OCI-LY7 (cell line): ENCODE results near the gene SYNJ1. TPM values are rescaled to one million over a fixed set of nuclear protein-coding genes. Genes with fewer than 3 reads are reported as not detected.
"Not testable (repeated sequence)": the region's sequence is repeated elsewhere in the genome, so short reads cannot be mapped to it uniquely, and the experiment has no call there.

Experiments
- BruUV-seq: library from RNA; stranded (reverse); fragments of 400-500 nt; replicated peaks from 2 replicates; lab custom pipeline; 2021; lab: Mats Ljungman, UMichigan
- CTCF ChIA-PET: fragments of 300-600 bp; sonication (Branson Sonifier 250); formaldehyde crosslinking; loops from one replicate; lab custom pipeline; 2022; ENCODE audit warnings: antibody characterized with exemption; ENCODE audit not compliant: unreplicated experiment; lab: Charles Lee
- POLR2A ChIA-PET: fragments of 300-600 bp; sonication (Branson Sonifier 250); formaldehyde crosslinking; loops from one replicate; lab custom pipeline; 2022; ENCODE audit warnings: antibody characterized with exemption; lab: Charles Lee
- DNase-seq: peaks from one replicate; pipeline ENCODE4 v3.0.0-alpha.2; 2015; ENCODE audit warnings: low spot score
- H2AFZ ChIP-seq: fragments of 200-600 bp; sonication (generic), shearing (Covaris generic); 2 replicates; pipeline ENCODE4 v1.6.1; 2014; ENCODE audit warnings: mild to moderate bottlenecking, antibody characterized with exemption, low read length, moderate library complexity
- H3K27ac ChIP-seq: fragments of 200-600 bp; sonication (generic); 2 replicates; pipeline ENCODE4 v1.5.1; 2014; ENCODE audit warnings: mixed run types, low read depth, mild to moderate bottlenecking, moderate library complexity, low read length, inconsistent platforms; ENCODE audit not compliant: poor library complexity, severe bottlenecking
- H3K36me3 ChIP-seq: fragments of 200-600 bp; sonication (generic); 2 replicates; pipeline ENCODE4 v1.6.1; 2014; ENCODE audit warnings: mild to moderate bottlenecking, antibody characterized with exemption, low read length, moderate library complexity, mixed read lengths; ENCODE audit not compliant: insufficient read depth
- H3K4me1 ChIP-seq: fragments of 200-600 bp; sonication (generic); 2 replicates; pipeline ENCODE4 v1.5.1; 2014; ENCODE audit warnings: mild to moderate bottlenecking, low read length; ENCODE audit not compliant: insufficient read depth, poor library complexity, severe bottlenecking
- H3K4me2 ChIP-seq: fragments of 200-600 bp; sonication (generic); 2 replicates; pipeline ENCODE4 v1.6.1; 2014; ENCODE audit warnings: mild to moderate bottlenecking, low read length
- H3K4me3 ChIP-seq: fragments of 200-600 bp; sonication (generic); 2 replicates; pipeline ENCODE4 v1.5.1; 2014; ENCODE audit warnings: mild to moderate bottlenecking, low read depth, low read length; ENCODE audit not compliant: poor library complexity, severe bottlenecking
- H3K79me2 ChIP-seq: fragments of 200-600 bp; sonication (generic); 2 replicates; pipeline ENCODE4 v1.6.1; 2016; ENCODE audit warnings: low read depth, mild to moderate bottlenecking, low read length, moderate library complexity, mixed read lengths; ENCODE audit not compliant: insufficient read depth
- H3K9me2 ChIP-seq: fragments of 200-600 bp; sonication (generic); 2 replicates; pipeline ENCODE4 v1.6.1; 2016; ENCODE audit warnings: mild to moderate bottlenecking, low read length, mixed read lengths; ENCODE audit not compliant: insufficient read depth
- H3K9me3 ChIP-seq: fragments of 200-600 bp; sonication (generic); 2 replicates; pipeline ENCODE4 v1.6.1; 2014; ENCODE audit warnings: mild to moderate bottlenecking, mixed run types, low read length, mixed read lengths
- H4K20me1 ChIP-seq: fragments of 200-600 bp; sonication (generic); 2 replicates; pipeline ENCODE4 v1.6.1; 2014; ENCODE audit warnings: mild to moderate bottlenecking, antibody characterized with exemption, low read length, moderate library complexity, mixed read lengths; ENCODE audit not compliant: insufficient read depth
- EZH2phosphoT487 ChIP-seq: fragments of 200-600 bp; sonication (generic); IDR thresholded peaks from 2 replicates; pipeline ENCODE4 v1.6.1; 2018; ENCODE audit warnings: low read depth, borderline replicate concordance, mild to moderate bottlenecking, mixed run types, antibody characterized with exemption, low read length, moderate library complexity, mixed read lengths
- intact Hi-C: fragments of 100-400 bp; cut with micrococcal nuclease; formaldehyde crosslinking; loops from one replicate; pipeline ENCODE4 v1.10.0; 2022; ENCODE audit not compliant: unreplicated experiment
- total RNA-seq, 2 experiments: library from RNA; depleted of rRNA in 1 of 2; stranded (reverse); fragments of >200 nt in 1 of 2; shearing (Covaris generic) in 1 of 2; gene quantifications; 2 replicates each; pipeline ENCODE4 v1.2.3, GENCODE V29; 2014 to 2022
- TF ChIP-seq, protein P1 (sequence below): fragments of 200-600 bp; sonication (generic); conservative IDR thresholded peaks from 2 replicates; pipeline ENCODE4 v1.5.1; 2014; ENCODE audit warnings: mild to moderate bottlenecking, antibody characterized with exemption, low read length, moderate library complexity, mixed read lengths

SYNJ1 gene
- total RNA-seq, 2 experiments from 2014 or later, result 3.8 to 8.0 TPM

DNA sequence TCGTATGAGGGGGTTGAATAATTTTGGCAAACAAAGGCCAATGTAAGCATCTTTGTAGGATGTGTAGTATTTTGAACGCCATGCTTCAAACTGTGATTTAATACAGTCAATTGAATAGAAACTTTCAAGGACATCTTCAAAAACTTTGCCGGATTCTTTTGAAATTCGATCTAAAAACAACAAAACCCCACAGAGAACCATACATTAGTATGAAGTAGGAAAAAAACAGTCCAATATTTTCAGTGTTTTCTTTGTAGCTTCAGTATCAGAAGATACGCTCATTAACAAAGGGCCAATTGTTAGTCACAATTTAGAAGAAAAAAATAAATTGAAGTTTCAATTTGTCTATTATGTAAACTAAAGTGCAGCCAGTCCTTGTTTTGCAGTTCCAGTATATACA lies 20.7 kb upstream of the SYNJ1 start:
- peaks cover 15% of the 10 kb centered on the region; the same call in 1 of the 2 replicates for H3K79me2 ChIP-seq
- H3K27ac ChIP-seq, result no peak overlapping the region
- intact Hi-C loops, result no loop called here
- no peak for TF ChIP-seq EZH2phosphoT487
- TF ChIP-seq, protein P1, sequence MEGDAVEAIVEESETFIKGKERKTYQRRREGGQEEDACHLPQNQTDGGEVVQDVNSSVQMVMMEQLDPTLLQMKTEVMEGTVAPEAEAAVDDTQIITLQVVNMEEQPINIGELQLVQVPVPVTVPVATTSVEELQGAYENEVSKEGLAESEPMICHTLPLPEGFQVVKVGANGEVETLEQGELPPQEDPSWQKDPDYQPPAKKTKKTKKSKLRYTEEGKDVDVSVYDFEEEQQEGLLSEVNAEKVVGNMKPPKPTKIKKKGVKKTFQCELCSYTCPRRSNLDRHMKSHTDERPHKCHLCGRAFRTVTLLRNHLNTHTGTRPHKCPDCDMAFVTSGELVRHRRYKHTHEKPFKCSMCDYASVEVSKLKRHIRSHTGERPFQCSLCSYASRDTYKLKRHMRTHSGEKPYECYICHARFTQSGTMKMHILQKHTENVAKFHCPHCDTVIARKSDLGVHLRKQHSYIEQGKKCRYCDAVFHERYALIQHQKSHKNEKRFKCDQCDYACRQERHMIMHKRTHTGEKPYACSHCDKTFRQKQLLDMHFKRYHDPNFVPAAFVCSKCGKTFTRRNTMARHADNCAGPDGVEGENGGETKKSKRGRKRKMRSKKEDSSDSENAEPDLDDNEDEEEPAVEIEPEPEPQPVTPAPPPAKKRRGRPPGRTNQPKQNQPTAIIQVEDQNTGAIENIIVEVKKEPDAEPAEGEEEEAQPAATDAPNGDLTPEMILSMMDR, result no peak
- ChIA-PET POLR2A (interaction anchor here (0.6 to 1.2 kb wide), 3 partner anchors 16 to 38 kb away, joined by 3 to 5 read pairs (median 4); no protein-coding TSS in a partner anchor), CTCF (no interaction called here)
- no peak overlapping the region for H3K4me3 ChIP-seq
- H3K4me2 ChIP-seq, result no peak overlapping the region
- H2AFZ ChIP-seq, result no peak overlapping the region
- H4K20me1 ChIP-seq, result peaks cover 11% of the 10 kb centered on the region
- peaks cover 99% of the 10 kb centered on the region for H3K36me3 ChIP-seq
- BruUV-seq, result no TSS peak
- no peaks in the 10 kb centered on the region for H3K9me3 ChIP-seq
- H3K4me1 ChIP-seq, result no peaks in the 10 kb centered on the region
- no peak for DNase-seq
- no peaks in the 10 kb centered on the region for H3K9me2 ChIP-seq

DNA sequence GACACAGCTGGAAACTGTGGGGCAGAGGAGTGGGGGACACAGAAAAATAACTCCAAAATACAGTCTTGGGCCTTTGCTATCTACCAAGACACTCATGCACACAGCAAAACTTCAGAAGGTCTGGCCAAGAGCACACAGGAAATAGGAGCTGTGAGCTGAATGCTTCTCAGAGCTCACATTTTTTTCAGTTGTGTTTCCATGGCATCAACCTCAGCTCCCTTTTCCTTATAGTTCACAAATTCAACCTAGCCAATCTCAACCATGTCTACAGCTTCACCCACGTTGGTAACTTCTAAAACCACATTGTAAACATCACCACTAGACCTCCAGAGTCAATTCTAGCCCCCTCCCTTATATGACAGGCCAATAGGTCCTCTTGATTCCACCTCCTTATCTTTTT lies 19.6 kb upstream of the SYNJ1 start:
- no peaks in the 10 kb centered on the region for H3K9me3 ChIP-seq
- no peak overlapping the region for H3K27ac ChIP-seq
- H3K4me2 ChIP-seq, result no peak overlapping the region
- peaks cover 15% of the 10 kb centered on the region; the same call in 1 of the 2 replicates for H3K79me2 ChIP-seq
- CTCF ChIA-PET, result no interaction called here
- TF ChIP-seq, protein P1, result no peak
- BruUV-seq, result no TSS peak
- no peak overlapping the region for H2AFZ ChIP-seq
- no peaks in the 10 kb centered on the region for H3K4me1 ChIP-seq
- H4K20me1 ChIP-seq, result peaks cover 11% of the 10 kb centered on the region
- H3K9me2 ChIP-seq, result no peaks in the 10 kb centered on the region
- no peak for DNase-seq
- H3K36me3 ChIP-seq, result peaks cover 100% of the 10 kb centered on the region
- POLR2A ChIA-PET, result interaction anchor here (0.5 to 1.1 kb wide), 3 partner anchors 25 to 796 kb away, joined by 3 to 4 read pairs (median 3); no protein-coding TSS in a partner anchor
- intact Hi-C loops, result no loop called here
- H3K4me3 ChIP-seq, result no peak overlapping the region

DNA sequence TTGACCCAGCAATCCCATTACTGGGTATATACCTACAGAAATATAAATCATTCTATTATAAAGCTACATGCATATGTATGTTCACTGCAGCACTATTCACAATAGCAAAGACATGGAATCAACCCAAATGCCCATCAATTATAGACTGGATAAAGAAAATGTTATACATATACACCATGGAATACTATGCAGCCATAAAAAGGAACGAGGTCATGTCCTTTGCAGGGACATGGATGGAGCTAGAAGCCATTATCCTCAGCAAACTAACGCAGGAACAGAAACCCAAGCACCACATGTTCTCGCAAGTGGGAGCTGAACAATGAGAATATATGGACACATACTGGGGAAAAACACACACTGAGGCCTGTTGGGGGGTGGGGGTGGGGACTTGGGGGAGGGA lies 18.9 kb upstream of the SYNJ1 start:
- BruUV-seq, H3K9me3 ChIP-seq, H3K4me2 ChIP-seq, H2AFZ ChIP-seq, H3K4me3 ChIP-seq, H3K4me1 ChIP-seq, H3K27ac ChIP-seq, DNase-seq, H3K9me2 ChIP-seq, intact Hi-C loops, CTCF ChIA-PET: not testable (repeated sequence)
- POLR2A ChIA-PET, result interaction anchor here (0.5 to 1.1 kb wide), 6 partner anchors 9 to 847 kb away, joined by 3 read pairs; no protein-coding TSS in a partner anchor
- H3K79me2 ChIP-seq, result peaks cover 15% of the 10 kb centered on the region; the same call in 1 of the 2 replicates
- H3K36me3 ChIP-seq, result peaks cover 100% of the 10 kb centered on the region
- peaks cover 11% of the 10 kb centered on the region for H4K20me1 ChIP-seq
